Activated CD4-positive, alpha-beta memory T cell treated with anti-CD3 and anti-CD28 coated beads, Interleukin-2, amount 10 ng/mL, durations not matched to agents 7 days and 5 days (primary cell): ENCODE measurements around the gene SLC25A20. TPM values are rescaled to one million over a fixed set of nuclear protein-coding genes. Genes with fewer than 3 reads are reported as not detected.

Experiments
- CTCF ChIA-PET: fragments of 350-600 bp; sonication (Branson Sonifier 250); formaldehyde crosslinking; loops from one replicate; lab custom pipeline; 2021; ENCODE audit warnings: antibody characterized with exemption, inconsistent platforms; lab: Charles Lee
- POLR2A ChIA-PET: fragments of 350-600 bp; sonication (Branson Sonifier 250); formaldehyde crosslinking; loops from one replicate; lab custom pipeline; 2021; ENCODE audit warnings: antibody characterized with exemption; lab: Charles Lee
- DNase-seq: peaks from one replicate; pipeline ENCODE4 v3.0.0-alpha.2; 2020
- H3K27ac Mint-ChIP-seq: one replicate; pipeline ENCODE4 v1.8.0; 2021; ENCODE audit warnings: mild to moderate bottlenecking, mixed read lengths
- H3K27me3 Mint-ChIP-seq: one replicate; pipeline ENCODE4 v1.8.0; 2021; ENCODE audit warnings: mixed read lengths
- H3K36me3 Mint-ChIP-seq: one replicate; pipeline ENCODE4 v1.8.0; 2021; ENCODE audit warnings: low read depth, mixed read lengths
- H3K4me1 Mint-ChIP-seq: one replicate; pipeline ENCODE4 v1.8.0; 2021; ENCODE audit warnings: mixed read lengths
- H3K4me3 Mint-ChIP-seq: one replicate; pipeline ENCODE4 v1.8.0; 2021; ENCODE audit warnings: mild to moderate bottlenecking, mixed read lengths
- H3K9me3 Mint-ChIP-seq: one replicate; pipeline ENCODE4 v1.8.0; 2021; ENCODE audit warnings: mixed read lengths
- total RNA-seq, 2 experiments: library from RNA; stranded (reverse); gene quantifications; one replicate each; pipeline ENCODE4 v1.2.3, GENCODE V29; 2021

The SLC25A20 gene
- total RNA-seq, 2 experiments from 2014 or later, result 25.6 to 29.5 TPM

- H3K27me3 Mint-ChIP-seq, result no peaks in the 10 kb centered on the region
- H3K27ac Mint-ChIP-seq, result peak overlapping the region; percentile 22
- H3K9me3 Mint-ChIP-seq, result no peaks in the 10 kb centered on the region
- ChIA-PET POLR2A (interaction anchor here (1.1 to 4.4 kb wide), 6 partner anchors 18 to 181 kb away, joined by 4 to 91 read pairs (median 8); partner anchors contain the start of genes ARIH2, IP6K2 and PRKAR2A), CTCF (interaction anchor here (1.2 to 4.0 kb wide), 5 partner anchors 22 to 157 kb away, joined by 3 to 25 read pairs (median 8); partner anchors contain the start of gene ARIH2)
- peak overlapping the region; percentile 89 for H3K4me3 Mint-ChIP-seq
- H3K36me3 Mint-ChIP-seq, result peaks cover 4% of the 10 kb centered on the region
- DNase-seq, result no peak
- peaks cover 40% of the 10 kb centered on the region for H3K4me1 Mint-ChIP-seq
Observed at GRCh38 chr3:48896936-48897335, 1.7 kb downstream of the SLC25A20 start.

- Mint-ChIP-seq H3K27ac (no peak overlapping the region), H3K4me3 (no peak overlapping the region), H3K36me3 (peaks cover 9% of the 10 kb centered on the region), H3K4me1 (peaks cover 34% of the 10 kb centered on the region), H3K27me3 (no peaks in the 10 kb centered on the region), H3K9me3 (no peaks in the 10 kb centered on the region)
- CTCF ChIA-PET, result interaction anchor here (0.7 kb wide), 1 partner anchor 58 kb away, joined by 3 read pairs; no protein-coding TSS in a partner anchor
- POLR2A ChIA-PET, result interaction anchor here (1.3 kb wide), 1 partner anchor 24 kb away, joined by 4 read pairs; the partner anchor contains the start of gene ARIH2
- DNase-seq, result no peak
Observed at GRCh38 chr3:48894516-48894915, 4.2 kb downstream of the SLC25A20 start.

GRCh38 chr3:48891606-48892005 is 7.1 kb downstream of the SLC25A20 start:
- H3K27ac Mint-ChIP-seq, result no peak overlapping the region
- no peaks in the 10 kb centered on the region for H3K9me3 Mint-ChIP-seq
- peaks cover 10% of the 10 kb centered on the region for H3K4me1 Mint-ChIP-seq
- no peak for DNase-seq
- ChIA-PET CTCF (no interaction called here), POLR2A (interaction anchor here (0.5 to 1.6 kb wide), 2 partner anchors 14 to 28 kb away, joined by 3 to 4 read pairs; no protein-coding TSS in a partner anchor)
- peaks cover 13% of the 10 kb centered on the region for H3K36me3 Mint-ChIP-seq
- no peak overlapping the region for H3K4me3 Mint-ChIP-seq
- H3K27me3 Mint-ChIP-seq, result no peaks in the 10 kb centered on the region

GRCh38 chr3:48885753-48886152 is 12.9 kb downstream of the SLC25A20 start:
- CTCF ChIA-PET, result no interaction called here

GRCh38 chr3:48881652-48882114 is 17.0 kb downstream of the SLC25A20 start:
- Mint-ChIP-seq H3K9me3 (no peaks in the 10 kb centered on the region), H3K4me1 (no peaks in the 10 kb centered on the region), H3K27me3 (no peaks in the 10 kb centered on the region), H3K4me3 (no peak overlapping the region), H3K36me3 (peaks cover 26% of the 10 kb centered on the region), H3K27ac (no peak overlapping the region)
- ChIA-PET POLR2A (interaction anchor here (1.0 kb wide), 1 partner anchor 33 kb away, joined by 3 read pairs; no protein-coding TSS in a partner anchor), CTCF (interaction anchor here (0.9 kb wide), 1 partner anchor 143 kb away, joined by 3 read pairs; no protein-coding TSS in a partner anchor)
- DNase-seq, result no peak

More at GRCh38 chr3:48885753-48886152, 12.9 kb downstream of the SLC25A20 start:
- no peaks in the 10 kb centered on the region for H3K9me3 Mint-ChIP-seq
- H3K27me3 Mint-ChIP-seq, result no peaks in the 10 kb centered on the region
- no peaks in the 10 kb centered on the region for H3K4me1 Mint-ChIP-seq
- POLR2A ChIA-PET, result no interaction called here
- peaks cover 32% of the 10 kb centered on the region for H3K36me3 Mint-ChIP-seq
- H3K27ac Mint-ChIP-seq, result no peak overlapping the region
- H3K4me3 Mint-ChIP-seq, result no peak overlapping the region
- DNase-seq, result no peak

GRCh38 chr3:48881006-48881405 is 17.7 kb downstream of the SLC25A20 start:
- no peaks in the 10 kb centered on the region for H3K9me3 Mint-ChIP-seq
- ChIA-PET POLR2A (interaction anchor here (1.0 kb wide), 1 partner anchor 34 kb away, joined by 3 read pairs; no protein-coding TSS in a partner anchor), CTCF (interaction anchor here (0.9 kb wide), 1 partner anchor 142 kb away, joined by 3 read pairs; no protein-coding TSS in a partner anchor)
- no peaks in the 10 kb centered on the region for H3K4me1 Mint-ChIP-seq
- peaks cover 26% of the 10 kb centered on the region for H3K36me3 Mint-ChIP-seq
- no peaks in the 10 kb centered on the region for H3K27me3 Mint-ChIP-seq
- no peak overlapping the region for H3K4me3 Mint-ChIP-seq
- no peak for DNase-seq
- H3K27ac Mint-ChIP-seq, result no peak overlapping the region

- DNase-seq, result no peak
- Mint-ChIP-seq H3K4me1 (no peaks in the 10 kb centered on the region), H3K27ac (no peak overlapping the region), H3K4me3 (no peak overlapping the region), H3K27me3 (no peaks in the 10 kb centered on the region), H3K9me3 (no peaks in the 10 kb centered on the region), H3K36me3 (peaks cover 23% of the 10 kb centered on the region)
- POLR2A ChIA-PET, result no interaction called here
- CTCF ChIA-PET, result no interaction called here
Observed at GRCh38 chr3:48879994-48880377, 18.7 kb downstream of the SLC25A20 start.

GRCh38 chr3:48879307-48879993 is 19.2 kb downstream of the SLC25A20 start:
- no peaks in the 10 kb centered on the region for H3K27me3 Mint-ChIP-seq
- no peaks in the 10 kb centered on the region for H3K9me3 Mint-ChIP-seq
- POLR2A ChIA-PET, result interaction anchor here (1.5 kb wide), 1 partner anchor 18 kb away, joined by 6 read pairs; the partner anchor contains the start of gene SLC25A20
- H3K4me3 Mint-ChIP-seq, result no peak overlapping the region
- CTCF ChIA-PET, result interaction anchor here (0.7 kb wide), 1 partner anchor 278 kb away, joined by 3 read pairs; no protein-coding TSS in a partner anchor
- peaks cover 18% of the 10 kb centered on the region for H3K36me3 Mint-ChIP-seq
- DNase-seq, result no peak
- no peaks in the 10 kb centered on the region for H3K4me1 Mint-ChIP-seq
- no peak overlapping the region for H3K27ac Mint-ChIP-seq

GRCh38 chr3:48877671-48878070 is 21.0 kb downstream of the SLC25A20 start:
- POLR2A ChIA-PET, result no interaction called here
- Mint-ChIP-seq H3K4me1 (no peaks in the 10 kb centered on the region), H3K9me3 (no peaks in the 10 kb centered on the region)

GRCh38 chr3:48863122-48863521 is 35.6 kb downstream of the SLC25A20 start:
- ChIA-PET CTCF (no interaction called here), POLR2A (interaction anchor here (0.9 kb wide), 1 partner anchor 16 kb away, joined by 3 read pairs; no protein-coding TSS in a partner anchor)
- Mint-ChIP-seq H3K4me1 (no peaks in the 10 kb centered on the region), H3K27me3 (no peaks in the 10 kb centered on the region), H3K4me3 (no peak overlapping the region), H3K36me3 (peaks cover 19% of the 10 kb centered on the region), H3K9me3 (no peaks in the 10 kb centered on the region), H3K27ac (no peak overlapping the region)
- no peak for DNase-seq

More at GRCh38 chr3:48877671-48878070, 21.0 kb downstream of the SLC25A20 start:
- no peak overlapping the region for H3K27ac Mint-ChIP-seq
- CTCF ChIA-PET, result no interaction called here
- H3K4me3 Mint-ChIP-seq, result no peak overlapping the region
- no peaks in the 10 kb centered on the region for H3K27me3 Mint-ChIP-seq
- peaks cover 12% of the 10 kb centered on the region for H3K36me3 Mint-ChIP-seq
- no peak for DNase-seq

GRCh38 chr3:48859206-48859605 is 39.5 kb downstream of the SLC25A20 start:
- no peaks in the 10 kb centered on the region for H3K27me3 Mint-ChIP-seq
- no peak overlapping the region for H3K4me3 Mint-ChIP-seq
- H3K4me1 Mint-ChIP-seq, result peaks cover 8% of the 10 kb centered on the region
- ChIA-PET POLR2A (interaction anchor here (1.1 kb wide), 1 partner anchor 11 kb away, joined by 4 read pairs; the partner anchor contains the start of gene PRKAR2A), CTCF (no interaction called here)
- DNase-seq, result no peak
- peaks cover 28% of the 10 kb centered on the region for H3K36me3 Mint-ChIP-seq
- no peak overlapping the region for H3K27ac Mint-ChIP-seq
- H3K9me3 Mint-ChIP-seq, result no peaks in the 10 kb centered on the region

GRCh38 chr3:48858709-48859108 is 40.0 kb downstream of the SLC25A20 start:
- Mint-ChIP-seq H3K9me3 (no peaks in the 10 kb centered on the region), H3K4me3 (no peak overlapping the region), H3K4me1 (peaks cover 8% of the 10 kb centered on the region), H3K27me3 (no peaks in the 10 kb centered on the region), H3K36me3 (peaks cover 28% of the 10 kb centered on the region), H3K27ac (no peak overlapping the region)
- DNase-seq, result no peak
- POLR2A ChIA-PET, result no interaction called here
- CTCF ChIA-PET, result no interaction called here

- peaks cover 8% of the 10 kb centered on the region for H3K4me1 Mint-ChIP-seq
- POLR2A ChIA-PET, result interaction anchor here (1.6 kb wide), 1 partner anchor 10 kb away, joined by 8 read pairs; the partner anchor contains the start of gene PRKAR2A
- H3K27ac Mint-ChIP-seq, result no peak overlapping the region
- CTCF ChIA-PET, result interaction anchor here (0.7 kb wide), 1 partner anchor 130 kb away, joined by 3 read pairs; no protein-coding TSS in a partner anchor
- no peaks in the 10 kb centered on the region for H3K9me3 Mint-ChIP-seq
- no peak for DNase-seq
- peaks cover 28% of the 10 kb centered on the region for H3K36me3 Mint-ChIP-seq
- no peaks in the 10 kb centered on the region for H3K27me3 Mint-ChIP-seq
- H3K4me3 Mint-ChIP-seq, result no peak overlapping the region
Observed at GRCh38 chr3:48857641-48858040, 41.0 kb downstream of the SLC25A20 start.
